NCI-H82 (cell line): ENCODE measurements around the gene KCNN1.
"Not testable (repeated sequence)": the region's sequence is repeated elsewhere in the genome, so short reads cannot be mapped to it uniquely, and the experiment has no call there.

Source experiments
- DNase-seq: peaks from one replicate; lab custom pipeline; 2025; lab: John Stamatoyannopoulos, UW

Gene KCNN1

DNA sequence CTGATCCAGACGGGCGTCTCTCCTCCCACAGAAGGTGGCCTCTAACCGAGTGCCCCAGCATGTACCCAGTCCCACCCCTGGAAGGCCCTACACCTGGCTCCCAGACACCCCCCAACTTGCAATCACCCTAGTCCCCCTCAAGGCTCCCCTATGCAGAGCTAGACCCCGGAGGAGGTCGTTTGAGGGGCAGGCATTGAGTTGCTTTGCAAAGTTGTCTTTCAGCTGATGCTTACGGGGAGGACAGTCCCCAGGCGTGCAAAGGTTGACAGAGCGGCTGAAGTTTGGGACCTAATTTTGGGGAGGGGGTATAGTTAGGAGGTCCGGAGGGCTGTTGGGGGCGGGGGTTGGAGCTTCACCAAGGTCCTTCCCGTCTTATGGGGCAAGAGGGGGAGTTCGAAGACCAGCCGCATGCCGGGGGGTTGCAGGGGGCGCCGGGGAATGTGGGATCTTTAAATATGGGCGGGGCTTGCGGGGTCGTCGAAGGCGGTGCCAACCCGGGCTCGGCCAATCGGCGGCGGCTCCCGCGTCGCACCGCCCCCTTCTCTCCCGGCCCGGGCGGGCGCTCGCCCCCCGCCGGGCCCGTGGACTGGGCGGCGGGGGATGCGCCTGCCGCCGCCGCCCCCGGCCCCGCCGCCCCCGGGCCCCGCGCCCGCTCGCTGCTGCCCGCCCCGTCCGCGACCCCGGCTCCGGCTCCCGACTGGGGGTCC is at the start of gene KCNN1:
Gene KCNN1, plus strand, starts transcription at position 558 of the 707 bp plus-strand sequence. CDS start 6,782 bp downstream, outside the sequence.
- peak; percentile 82 for DNase-seq

DNA sequence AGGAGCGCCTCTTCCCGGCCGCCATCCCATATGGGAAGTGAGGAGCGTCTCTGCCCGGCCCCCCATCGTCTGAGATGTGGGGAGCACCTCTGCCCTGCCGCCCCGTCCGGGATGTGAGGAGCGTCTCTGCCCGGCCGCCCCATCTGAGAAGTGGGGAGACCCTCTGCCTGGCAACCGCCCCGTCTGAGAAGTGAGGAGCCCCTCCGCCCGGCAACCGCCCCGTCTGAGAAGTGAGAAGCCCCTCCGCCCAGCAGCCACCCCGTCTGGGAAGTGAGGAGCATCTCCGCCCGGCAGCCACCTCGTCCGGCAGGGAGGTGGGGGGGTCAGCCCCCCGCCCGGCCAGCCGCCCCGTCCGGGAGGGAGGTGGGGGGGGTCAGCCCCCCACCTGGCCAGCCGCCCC is 48.8 kb upstream of the KCNN1 start:
- DNase-seq: not testable (repeated sequence)

GRCh38 chr19:17919122-17919521 is 47.8 kb upstream of the KCNN1 start:
- peak; percentile 73 for DNase-seq

- no peak for DNase-seq
Measured at GRCh38 chr19:17920527-17920926, 46.4 kb upstream of the KCNN1 start.

DNA sequence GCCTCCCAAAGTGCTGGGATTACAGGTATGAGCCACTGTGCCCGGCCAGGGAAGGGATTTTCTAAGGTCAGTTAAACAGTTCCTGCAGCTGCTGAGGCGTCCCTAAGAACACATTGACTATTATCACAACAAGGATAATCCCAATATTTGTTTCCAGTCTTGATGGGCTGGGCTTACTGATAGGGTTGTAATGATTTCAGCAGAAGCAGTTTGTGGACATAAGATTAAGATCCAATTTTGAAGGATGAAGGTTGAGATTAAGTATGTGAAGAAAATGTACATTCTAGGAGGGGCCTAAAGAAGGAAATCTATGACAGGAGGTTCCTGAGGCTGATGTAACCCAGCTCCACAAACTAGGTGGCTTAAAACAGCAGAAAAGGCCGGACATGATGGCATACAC is 44.8 kb upstream of the KCNN1 start:
- DNase-seq: peak; percentile 81

DNA sequence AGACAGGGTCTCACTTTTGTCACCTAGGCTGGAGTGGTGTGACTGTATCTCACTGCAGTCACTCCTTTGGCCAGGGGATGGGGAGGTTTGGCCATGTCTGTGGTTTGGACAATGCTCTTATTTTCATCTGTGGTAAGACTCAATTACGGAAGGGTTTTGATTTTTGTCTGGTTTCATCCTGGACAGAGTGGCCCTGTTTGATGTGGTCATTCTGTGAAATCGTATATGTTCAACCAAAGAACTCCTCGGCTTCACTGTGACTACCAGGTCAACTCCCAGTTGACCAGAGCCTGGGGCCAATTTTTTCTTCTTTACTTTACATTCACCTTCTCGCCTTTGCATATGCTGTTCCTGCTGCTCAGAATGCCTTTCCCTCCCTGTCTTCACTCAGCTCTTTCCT is 40.9 kb upstream of the KCNN1 start:
- DNase-seq: no peak

GRCh38 chr19:17929056-17929455 is 37.9 kb upstream of the KCNN1 start:
- DNase-seq: no peak

GRCh38 chr19:17931532-17932191 is 35.2 kb upstream of the KCNN1 start:
- peak; percentile 94 for DNase-seq

GRCh38 chr19:17932485-17933338 is 34.2 kb upstream of the KCNN1 start, which contains the start of gene CCDC124:
Gene CCDC124 (plus strand): TSS chr19:17933015. CDS start chr19:17936421, 3,406 bp downstream.
- DNase-seq: peak; percentile 99

DNA sequence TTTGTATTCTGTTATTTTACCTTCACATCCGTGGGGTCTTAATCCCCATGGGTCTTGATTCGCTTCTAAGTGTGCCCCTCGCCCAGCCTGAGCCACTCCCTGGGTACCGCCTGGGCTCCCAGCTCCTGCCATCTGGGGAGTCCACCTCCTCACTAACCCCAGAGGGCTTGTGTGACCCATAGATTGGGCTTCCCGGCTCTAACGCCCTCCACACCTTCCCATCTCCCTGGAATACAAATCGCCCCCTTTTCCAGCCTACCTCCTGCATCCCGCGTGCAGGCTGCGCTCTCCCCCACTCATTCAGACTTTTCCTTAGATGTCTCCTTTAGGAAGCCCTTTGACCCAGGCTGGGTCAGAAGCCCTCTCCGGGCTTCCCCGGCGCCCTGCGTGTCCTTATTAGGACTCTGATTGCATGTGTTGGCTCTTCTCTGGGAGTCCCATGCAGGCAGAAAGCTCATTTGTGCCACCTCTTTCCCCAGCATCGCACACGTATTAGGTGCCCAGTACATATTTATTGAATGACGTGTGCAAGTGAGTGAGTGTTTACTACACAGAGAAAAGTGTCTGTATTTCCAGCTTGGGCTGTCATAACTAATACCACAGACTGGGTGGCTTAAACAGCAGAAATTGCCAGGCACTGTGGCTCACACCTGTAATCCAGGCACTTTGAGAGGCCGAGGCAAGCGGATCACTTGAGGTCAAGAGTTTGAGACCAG is 33.3 kb upstream of the KCNN1 start:
- DNase-seq: peak; percentile 58

- no peak for DNase-seq
Measured at GRCh38 chr19:17936379-17936778, 30.5 kb upstream of the KCNN1 start.

- no peak for DNase-seq
Measured at GRCh38 chr19:17937371-17937900, 29.5 kb upstream of the KCNN1 start.

DNA sequence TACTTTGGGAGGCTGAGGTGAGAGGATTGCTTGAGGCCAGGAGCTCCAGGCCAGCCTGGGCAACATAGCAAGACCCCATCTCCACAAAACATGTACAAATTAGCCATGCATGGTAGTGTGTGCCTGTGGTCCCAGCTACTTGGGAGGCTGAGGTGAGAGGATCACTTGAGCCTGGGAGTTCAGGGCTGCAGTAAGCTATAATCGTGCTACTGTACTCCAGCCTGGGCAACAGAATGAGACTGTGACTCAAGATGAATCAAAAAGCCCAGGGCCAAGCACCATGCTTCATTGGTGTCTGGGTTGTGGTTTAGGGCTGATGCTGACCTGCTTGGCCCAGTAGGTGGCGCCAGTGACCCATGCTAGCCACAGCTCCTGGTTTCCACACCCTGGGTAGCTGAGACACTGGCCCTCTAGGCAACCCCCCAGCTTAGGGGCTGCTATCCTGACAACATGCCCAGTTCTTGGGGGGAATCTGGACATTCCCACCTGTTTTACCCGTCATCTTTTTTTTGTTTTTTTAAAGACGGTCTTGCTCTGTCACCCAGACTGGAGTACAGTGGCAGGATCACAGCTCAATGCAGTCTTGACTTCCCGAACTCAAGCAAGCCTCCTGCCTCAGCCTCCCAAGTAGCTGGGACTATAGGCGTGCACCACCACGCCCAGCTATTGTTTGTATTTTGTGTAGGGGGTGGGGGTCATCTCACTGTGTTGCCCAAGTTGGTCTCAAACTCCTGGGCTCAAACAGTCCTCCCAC is 28.6 kb upstream of the KCNN1 start:
- DNase-seq: peak; percentile 90

- no peak for DNase-seq
Measured at GRCh38 chr19:17942181-17942580, 24.7 kb upstream of the KCNN1 start.

DNA sequence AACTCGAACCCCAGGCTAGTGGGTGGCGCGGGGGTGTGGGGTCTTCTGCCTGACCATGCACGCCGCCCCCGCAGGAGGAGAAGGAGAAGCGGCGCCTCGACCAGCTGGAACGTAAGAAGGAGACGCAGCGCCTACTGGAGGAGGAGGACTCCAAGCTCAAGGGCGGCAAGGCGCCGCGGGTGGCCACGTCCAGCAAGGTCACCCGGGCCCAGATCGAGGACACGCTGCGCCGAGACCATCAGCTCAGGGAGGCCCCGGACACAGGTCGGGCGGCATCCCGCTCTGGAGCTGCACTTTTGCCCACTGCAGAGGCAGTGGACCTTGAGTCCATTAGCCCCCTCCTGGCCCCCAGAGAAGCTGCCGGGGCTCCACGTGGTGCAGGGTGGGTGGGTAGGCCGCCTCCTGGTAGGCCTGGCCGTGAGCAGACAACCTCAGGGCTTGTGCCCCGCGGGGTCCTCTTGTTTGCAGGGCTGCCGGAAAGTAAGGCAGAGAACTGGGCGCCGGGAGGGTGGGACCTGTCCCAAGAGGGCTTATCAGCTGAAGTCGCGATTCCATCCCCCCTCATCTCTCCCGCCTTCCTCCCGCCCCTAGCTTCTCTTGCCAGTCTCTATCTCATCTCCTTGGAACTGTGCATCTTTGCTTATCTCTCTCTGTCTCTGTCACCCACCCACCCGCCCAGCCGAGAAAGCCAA is 24.2 kb upstream of the KCNN1 start:
- DNase-seq: peak; percentile 59

GRCh38 chr19:17943274-17944221 is 23.4 kb upstream of the KCNN1 start:
- peak; percentile 59 for DNase-seq

- DNase-seq: no peak
Measured at GRCh38 chr19:17944301-17944700, 22.6 kb upstream of the KCNN1 start.

GRCh38 chr19:17946965-17947784 is 19.7 kb upstream of the KCNN1 start:
- peak; percentile 82 for DNase-seq
